Iris pigment epithelial cell (primary cell): ENCODE results near the gene SCAMP5.
A peak's percentile ranks its signal among the peaks of the same experiment; 100 is the strongest.

Experiments
- DNase-seq: peaks from one replicate; pipeline ENCODE4 v3.0.0-alpha.2; 2011; ENCODE audit warnings: low read depth

SCAMP5 gene

GRCh38 chr15:74995182-74995778 lies at the start of gene SCAMP5:
SCAMP5 (plus strand) TSS chr15:74995563; CDS start chr15:75011840, 16,277 bp downstream.
- DNase-seq, result peak; percentile 90

GRCh38 chr15:74950078-74950908 lies 45.1 kb upstream of the SCAMP5 start:
- DNase-seq, result peak; percentile 69

GRCh38 chr15:74951006-74951405 lies 44.4 kb upstream of the SCAMP5 start:
- no peak for DNase-seq

GRCh38 chr15:74954515-74954914 lies 40.8 kb upstream of the SCAMP5 start:
- peak; percentile 83 for DNase-seq

- no peak for DNase-seq
Observed at GRCh38 chr15:74955017-74955416, 40.3 kb upstream of the SCAMP5 start.

- peak; percentile 63 for DNase-seq
Observed at GRCh38 chr15:74955796-74956647, 39.3 kb upstream of the SCAMP5 start.

GRCh38 chr15:74956648-74957475 lies 38.5 kb upstream of the SCAMP5 start, which contains the start of gene RPP25:
RPP25 (minus strand) TSS chr15:74956772; CDS start chr15:74956583, 189 bp downstream.
- peak; percentile 78 for DNase-seq

- no peak for DNase-seq
Observed at GRCh38 chr15:74957476-74958035, 37.8 kb upstream of the SCAMP5 start.

GRCh38 chr15:74958320-74958907 lies 36.9 kb upstream of the SCAMP5 start:
- DNase-seq, result no peak

GRCh38 chr15:74958908-74959585 lies 36.3 kb upstream of the SCAMP5 start:
- no peak for DNase-seq

- DNase-seq, result no peak
Observed at GRCh38 chr15:74959586-74959939, 35.8 kb upstream of the SCAMP5 start.

GRCh38 chr15:74960286-74960685 lies 35.1 kb upstream of the SCAMP5 start:
- DNase-seq, result no peak

GRCh38 chr15:74960995-74961588 lies 34.3 kb upstream of the SCAMP5 start:
- no peak for DNase-seq

GRCh38 chr15:74961616-74962015 lies 33.7 kb upstream of the SCAMP5 start:
- no peak for DNase-seq

GRCh38 chr15:74962219-74962618 lies 33.1 kb upstream of the SCAMP5 start:
- DNase-seq, result no peak

GRCh38 chr15:74962671-74963070 lies 32.7 kb upstream of the SCAMP5 start:
- no peak for DNase-seq

GRCh38 chr15:74963213-74963612 lies 32.1 kb upstream of the SCAMP5 start:
- no peak for DNase-seq

GRCh38 chr15:74964794-74965193 lies 30.6 kb upstream of the SCAMP5 start:
- peak; percentile 38 for DNase-seq

- DNase-seq, result no peak
Observed at GRCh38 chr15:74967670-74968069, 27.7 kb upstream of the SCAMP5 start.

- DNase-seq, result no peak
Observed at GRCh38 chr15:74976159-74976558, 19.2 kb upstream of the SCAMP5 start.
